Measurements from ENCODE around the gene HOTAIR.

HOTAIR gene

DNA sequence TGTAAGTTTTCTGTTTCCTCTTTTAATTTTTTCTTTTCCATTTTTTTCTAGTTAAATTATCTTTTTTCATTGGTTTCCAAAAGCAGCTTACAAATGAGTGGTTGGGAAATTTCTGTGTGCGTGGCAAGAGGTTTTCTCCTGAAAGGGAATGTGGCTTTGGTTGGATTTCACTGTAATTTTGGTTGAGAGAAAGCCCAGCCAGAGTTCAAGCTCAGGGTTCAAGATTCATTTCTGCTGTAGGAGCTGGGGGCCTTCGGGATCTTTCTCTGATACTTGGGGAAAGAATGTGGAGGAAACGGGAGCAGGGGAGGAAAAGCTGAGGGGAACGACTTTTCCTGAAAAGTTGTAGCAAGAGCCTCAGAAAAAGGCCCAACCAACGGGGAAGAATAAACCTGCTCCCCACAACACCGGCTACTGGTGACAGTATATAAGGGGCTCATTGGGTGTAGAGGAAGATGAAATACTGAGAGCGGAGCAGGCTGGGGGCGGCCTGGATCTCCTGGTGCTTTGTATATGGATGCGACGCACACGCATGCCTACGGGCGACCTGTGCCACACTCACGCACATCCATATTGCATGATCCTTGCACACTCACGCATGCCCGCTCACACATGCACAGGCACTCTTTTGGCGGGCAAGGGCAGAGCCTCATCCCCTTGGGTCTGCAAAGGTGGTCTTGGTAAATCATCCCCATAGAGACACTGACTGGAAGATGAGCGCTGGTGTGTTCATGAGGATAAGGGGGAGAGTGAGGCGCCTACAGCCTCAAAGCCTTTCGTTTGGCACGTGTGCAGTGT, 12.1 kb upstream of the HOTAIR start:
- no peak for DNase-seq (ENCODE audit: low read depth)

- no peak for DNase-seq (ENCODE audit: low read depth)
Measured at GRCh38 chr12:53985994-53986685, 11.4 kb upstream of the HOTAIR start.

DNA sequence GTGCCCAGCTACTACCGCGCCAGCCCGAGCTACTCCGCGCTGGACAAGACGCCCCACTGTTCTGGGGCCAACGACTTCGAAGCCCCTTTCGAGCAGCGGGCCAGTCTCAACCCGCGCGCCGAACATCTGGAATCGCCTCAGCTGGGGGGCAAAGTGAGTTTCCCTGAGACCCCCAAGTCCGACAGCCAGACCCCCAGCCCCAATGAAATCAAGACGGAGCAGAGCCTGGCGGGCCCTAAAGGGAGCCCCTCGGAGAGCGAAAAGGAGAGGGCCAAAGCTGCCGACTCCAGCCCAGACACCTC, 10.9 kb upstream of the HOTAIR start:
- no peak for DNase-seq (ENCODE audit: low read depth)

DNA sequence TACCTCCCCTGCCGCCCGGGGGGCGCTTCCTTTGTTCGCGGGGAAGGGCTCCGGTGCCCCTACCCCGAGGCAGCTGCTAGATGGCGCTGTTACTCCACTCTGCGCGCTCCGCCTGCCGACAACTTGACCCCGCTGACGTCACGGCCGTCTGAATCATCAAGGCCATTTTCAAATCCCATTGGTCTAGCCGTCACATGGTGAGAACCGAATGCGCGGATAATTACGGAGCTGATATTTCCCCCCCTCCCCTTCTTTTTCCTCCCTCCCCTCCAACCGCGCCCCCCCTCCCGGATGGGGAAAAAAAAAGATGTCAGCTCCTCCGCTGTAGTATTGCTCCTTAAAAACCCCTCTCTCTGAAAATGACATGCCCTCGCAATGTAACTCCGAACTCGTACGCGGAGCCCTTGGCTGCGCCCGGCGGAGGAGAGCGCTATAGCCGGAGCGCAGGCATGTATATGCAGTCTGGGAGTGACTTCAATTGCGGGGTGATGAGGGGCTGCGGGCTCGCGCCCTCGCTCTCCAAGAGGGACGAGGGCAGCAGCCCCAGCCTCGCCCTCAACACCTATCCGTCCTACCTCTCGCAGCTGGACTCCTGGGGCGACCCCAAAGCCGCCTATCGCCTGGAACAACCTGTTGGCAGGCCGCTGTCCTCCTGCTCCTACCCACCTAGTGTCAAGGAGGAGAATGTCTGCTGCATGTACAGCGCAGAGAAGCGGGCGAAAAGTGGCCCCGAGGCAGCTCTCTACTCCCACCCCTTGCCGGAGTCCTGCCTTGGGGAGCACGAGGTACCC, 10.3 kb upstream of the HOTAIR start, which contains the start of gene HOXC10:
Gene HOXC10, plus strand, starts transcription at position 246 of the 791 bp plus-strand sequence. Its CDS starts 114 bp downstream, at position 360.
- DNase-seq (ENCODE audit: low read depth), result no peak

GRCh38 chr12:53983950-53984572, 9.3 kb upstream of the HOTAIR start:
- no peak for DNase-seq (ENCODE audit: low read depth)

GRCh38 chr12:53983568-53983949, 8.8 kb upstream of the HOTAIR start:
- DNase-seq (ENCODE audit: low read depth), result no peak

DNA sequence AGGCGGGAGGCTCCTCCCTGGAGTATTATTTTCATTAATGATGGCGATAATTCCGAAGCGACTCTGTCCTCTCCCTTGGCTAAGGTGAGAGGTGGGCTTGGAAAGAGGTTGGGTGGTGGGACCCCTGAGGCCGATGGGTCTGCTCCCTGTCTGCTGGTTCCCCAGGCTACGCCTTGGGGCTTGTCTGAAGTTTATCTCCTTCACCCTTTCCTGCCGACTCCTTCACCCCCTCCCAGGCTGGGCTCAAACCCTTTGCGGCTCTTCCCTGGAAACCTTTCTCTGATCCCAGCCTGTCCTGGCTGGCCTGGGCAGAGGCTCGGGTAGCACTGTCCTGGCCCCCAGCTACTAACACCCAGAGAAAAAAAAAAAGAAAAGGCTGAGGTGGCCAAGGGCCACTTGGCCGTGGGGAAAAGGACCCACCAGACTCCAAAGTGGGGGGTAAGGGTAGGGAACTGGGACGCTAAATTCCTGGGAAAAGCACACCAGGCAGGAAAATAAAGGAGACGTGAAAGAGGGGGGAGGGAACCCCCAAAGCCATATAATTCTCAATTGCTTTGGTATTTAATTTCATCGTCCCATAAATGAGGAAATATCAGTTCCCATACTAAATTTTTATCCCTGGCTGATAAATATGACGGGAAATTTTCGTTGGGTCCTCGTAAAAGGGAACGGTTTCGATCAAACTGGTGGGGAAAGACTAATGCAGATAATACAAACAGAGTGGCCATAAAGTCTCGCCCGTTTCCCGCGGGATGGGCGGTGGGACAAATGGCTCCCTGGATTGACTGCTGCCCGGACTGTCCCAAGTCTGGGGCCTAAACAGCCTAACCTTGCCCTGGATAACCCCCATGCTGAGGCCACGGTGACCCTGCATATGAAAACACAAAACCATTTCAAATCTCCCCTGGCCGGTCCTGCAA, 8.2 kb upstream of the HOTAIR start:
- DNase-seq (ENCODE audit: low read depth), result no peak

GRCh38 chr12:53981634-53982565, 7.1 kb upstream of the HOTAIR start:
- DNase-seq (ENCODE audit: low read depth), result no peak

DNA sequence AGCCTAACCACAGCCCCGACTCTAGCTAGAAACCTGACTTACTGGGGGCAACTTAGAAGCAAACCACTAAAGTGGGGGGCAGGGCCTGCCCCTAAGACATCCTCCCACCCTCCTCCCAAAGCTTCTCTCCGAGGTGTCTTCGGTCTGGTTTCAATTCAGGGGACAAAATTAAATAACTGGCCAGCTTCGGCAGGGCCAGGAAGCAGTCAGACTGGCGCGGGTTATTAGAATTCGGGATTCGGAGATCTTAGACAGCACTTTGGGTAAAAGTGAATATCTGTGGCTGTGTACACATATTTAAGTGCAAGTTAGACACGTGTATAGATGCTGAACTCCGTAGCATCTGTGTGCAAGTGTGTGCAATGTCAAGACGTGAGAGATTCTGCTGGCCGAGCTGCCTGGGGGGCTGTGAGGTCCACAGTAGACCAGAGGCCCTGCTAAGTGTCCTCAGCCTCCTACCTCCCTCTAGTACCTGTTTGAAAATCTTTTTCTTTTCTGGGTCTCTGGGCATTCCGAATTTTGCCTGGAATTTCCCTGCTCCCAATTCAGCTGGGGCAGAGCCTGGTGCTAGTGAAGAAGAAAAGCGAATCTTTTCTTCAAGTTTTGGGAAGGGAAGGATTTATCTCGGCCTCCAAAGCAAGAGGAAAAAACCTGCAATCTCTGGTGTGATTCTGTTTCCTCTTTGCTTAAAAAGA, 6.2 kb upstream of the HOTAIR start:
- DNase-seq (ENCODE audit: low read depth), result no peak

DNA sequence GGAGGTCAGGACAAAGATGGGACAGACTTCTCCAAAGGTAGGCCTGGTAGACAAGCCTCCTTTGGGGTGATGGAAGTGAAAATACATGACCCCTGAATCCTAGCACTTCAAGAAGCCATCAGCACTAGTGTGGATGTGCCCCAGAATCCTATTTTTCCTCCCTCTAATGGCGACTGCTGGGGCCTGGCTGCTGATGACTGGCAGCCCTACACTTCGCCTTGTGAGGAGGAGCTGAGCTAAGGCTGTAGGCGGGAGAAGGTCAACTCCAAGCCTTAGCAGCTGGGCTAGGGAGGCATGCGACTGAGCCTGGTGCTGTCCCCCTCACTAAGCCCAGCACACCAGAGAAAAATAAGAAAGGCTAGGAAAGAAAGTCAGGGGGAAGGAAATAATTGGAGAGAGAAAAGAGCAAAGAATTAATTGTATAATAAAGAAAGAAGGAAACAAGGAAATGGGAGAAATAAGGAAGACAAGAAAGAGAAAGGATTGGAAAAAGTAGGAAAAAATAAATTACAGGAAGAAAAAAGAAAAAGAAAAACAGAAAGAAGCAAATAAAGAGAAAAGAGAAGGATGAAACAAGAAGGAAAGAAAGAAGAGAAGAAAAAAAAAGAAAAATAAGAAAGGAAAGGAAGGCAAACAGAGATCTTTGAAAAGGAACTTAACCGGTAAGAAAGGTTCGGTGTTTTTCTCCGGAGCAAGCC, 5.5 kb upstream of the HOTAIR start:
- DNase-seq (ENCODE audit: low read depth), result no peak

GRCh38 chr12:53978477-53979356, 4.0 kb upstream of the HOTAIR start:
- DNase-seq (ENCODE audit: low read depth), result no peak

DNA sequence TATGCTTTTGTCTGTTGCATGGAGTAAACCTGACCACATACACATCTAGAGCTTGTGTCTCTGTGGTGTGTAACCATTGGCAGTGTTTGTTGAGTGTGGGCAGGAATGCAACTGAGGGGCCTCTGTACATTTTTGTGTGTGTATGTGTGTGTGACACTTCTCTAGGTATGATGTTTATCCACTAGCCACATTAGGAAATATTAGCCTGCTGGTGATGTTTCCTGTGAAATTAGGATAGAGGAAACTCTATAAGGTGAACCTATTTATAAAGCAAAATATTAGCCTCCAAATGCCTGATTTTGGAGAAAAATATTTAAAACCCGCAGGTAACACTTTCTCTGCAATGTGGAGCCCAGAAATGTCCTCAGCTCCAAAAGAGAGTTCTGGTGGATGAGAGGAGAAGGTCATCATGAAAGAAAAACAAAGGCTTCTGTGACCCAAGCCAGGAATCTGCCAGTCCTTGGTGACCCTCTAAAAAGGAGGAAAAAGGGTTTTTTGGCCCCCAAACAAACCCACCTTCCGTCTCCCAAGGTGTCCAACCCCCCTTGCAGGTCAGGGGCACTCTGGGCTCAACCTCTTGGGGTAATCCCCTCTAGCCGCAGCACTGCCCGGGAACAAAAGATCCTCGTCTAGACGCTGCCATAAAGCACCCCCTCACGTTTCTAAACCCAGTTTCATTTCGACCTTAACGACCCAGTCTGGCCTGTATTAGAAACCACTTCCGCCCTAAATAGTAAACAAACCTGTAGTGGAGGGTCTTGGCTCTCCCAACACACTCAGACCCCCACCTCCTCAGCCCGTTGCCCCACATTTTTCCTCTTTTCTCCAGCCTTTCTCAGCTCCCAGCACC, 3.1 kb upstream of the HOTAIR start:
- DNase-seq (ENCODE audit: low read depth), result no peak

GRCh38 chr12:53976823-53977595, 2.3 kb upstream of the HOTAIR start:
- no peak for DNase-seq (ENCODE audit: low read depth)

- no peak for DNase-seq (ENCODE audit: low read depth)
Measured at GRCh38 chr12:53976172-53976822, 1.5 kb upstream of the HOTAIR start.

DNA sequence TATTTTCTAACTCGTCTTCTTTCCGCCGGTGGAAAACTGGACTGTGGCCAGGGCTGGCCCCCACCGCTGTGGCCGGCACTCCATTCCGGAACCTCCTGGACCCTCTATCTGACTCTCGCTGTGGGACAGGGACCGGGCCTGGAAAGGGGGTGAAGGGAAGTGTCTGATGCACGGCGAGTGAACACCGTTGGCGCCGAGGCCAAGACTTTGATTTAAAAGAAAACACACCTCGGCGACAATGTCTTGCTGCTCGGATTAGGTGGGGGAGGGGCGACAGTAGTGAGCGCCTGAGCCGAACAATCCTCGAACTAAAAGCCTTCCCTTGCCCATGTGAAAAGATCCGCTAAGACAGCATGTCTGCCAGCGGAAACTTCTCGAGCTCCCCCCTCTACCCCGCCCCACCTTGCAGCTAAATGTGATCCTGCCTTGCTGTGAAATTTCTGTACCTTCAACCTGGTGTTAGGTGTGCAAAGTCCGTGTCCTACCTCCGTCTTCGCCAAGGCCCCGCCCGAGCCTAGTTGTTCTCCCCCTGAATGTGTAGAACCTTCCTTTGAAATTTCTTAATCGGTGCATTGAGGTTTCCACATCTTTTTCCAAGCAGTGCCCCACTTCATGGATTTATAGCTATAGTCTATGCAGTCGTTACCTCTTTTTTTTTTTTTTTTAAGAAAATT, 862 bp upstream of the HOTAIR start:
- DNase-seq (ENCODE audit: low read depth), result no peak
